GM08714 (cell line): ENCODE data around the gene HSCB.

Experiments
- H3K4me3 ChIP-seq: fragments of 200-500 bp; sonication (Bioruptor generic); 2 replicates; pipeline ENCODE4 v1.5.1; 2014; ENCODE audit warnings: mild to moderate bottlenecking, low read length, inconsistent platforms
- ZNF274 ChIP-seq: IDR thresholded peaks from 2 replicates; pipeline ENCODE4 v1.6.1; 2012; ENCODE audit warnings: mild to moderate bottlenecking, low read depth, low read length

Gene HSCB

DNA sequence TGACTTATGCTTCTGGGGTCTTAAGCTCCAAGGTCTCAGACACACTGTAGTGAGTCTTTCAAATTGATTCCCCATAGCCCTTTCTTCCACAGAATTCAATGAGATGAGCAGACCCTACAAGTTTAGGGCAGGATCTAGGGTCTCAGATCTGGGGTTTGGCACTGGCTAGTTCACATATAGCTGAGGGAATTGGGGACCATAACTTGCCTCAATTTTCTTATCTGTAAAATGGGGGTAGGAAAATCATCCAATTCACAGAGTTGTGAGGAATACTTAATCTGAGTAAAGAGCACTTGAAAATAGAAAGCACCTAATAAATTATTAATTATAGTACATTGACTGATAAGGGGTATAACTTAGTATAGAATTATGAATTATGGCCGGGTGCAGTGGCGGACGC, 24.8 kb downstream of the HSCB start:
- no peak overlapping the region for H3K4me3 ChIP-seq

DNA sequence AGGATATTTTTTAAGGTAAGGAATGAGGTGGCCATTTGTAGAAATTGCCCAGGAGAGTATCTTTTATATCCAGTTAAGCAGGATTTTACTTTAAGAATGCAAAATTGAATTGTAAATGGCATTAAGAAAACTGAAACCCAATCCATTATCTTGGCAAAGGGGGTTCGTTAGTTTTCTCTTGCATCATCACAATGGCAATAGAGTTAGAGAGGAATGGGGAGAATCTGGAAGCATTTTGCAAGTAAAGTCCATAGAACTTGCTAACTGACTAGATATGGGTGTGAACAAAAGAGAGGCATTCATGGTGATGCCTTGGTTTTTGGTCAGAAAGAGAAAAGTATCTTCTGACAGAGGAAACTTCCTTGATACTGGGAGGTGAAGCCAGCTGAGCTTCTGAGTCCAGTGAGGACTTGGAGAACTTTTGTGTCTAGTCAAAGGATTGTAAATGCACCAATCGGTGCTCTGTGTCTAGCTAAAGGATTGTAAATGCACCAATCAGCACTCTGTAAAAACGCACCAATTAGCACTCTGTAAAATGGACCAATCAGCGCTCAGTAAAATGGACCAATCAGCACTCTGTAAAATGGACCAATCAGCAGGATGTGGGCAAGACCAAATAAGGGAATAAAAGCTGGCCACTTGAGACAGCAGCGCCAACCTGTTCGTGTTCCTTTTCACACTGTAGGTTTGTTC, 27.0 kb downstream of the HSCB start:
- no peak for TF ChIP-seq ZNF274
- H3K4me3 ChIP-seq, result no peak overlapping the region

More for the DNA sequence above, 24.8 kb downstream of the HSCB start:
- no peak for TF ChIP-seq ZNF274

DNA sequence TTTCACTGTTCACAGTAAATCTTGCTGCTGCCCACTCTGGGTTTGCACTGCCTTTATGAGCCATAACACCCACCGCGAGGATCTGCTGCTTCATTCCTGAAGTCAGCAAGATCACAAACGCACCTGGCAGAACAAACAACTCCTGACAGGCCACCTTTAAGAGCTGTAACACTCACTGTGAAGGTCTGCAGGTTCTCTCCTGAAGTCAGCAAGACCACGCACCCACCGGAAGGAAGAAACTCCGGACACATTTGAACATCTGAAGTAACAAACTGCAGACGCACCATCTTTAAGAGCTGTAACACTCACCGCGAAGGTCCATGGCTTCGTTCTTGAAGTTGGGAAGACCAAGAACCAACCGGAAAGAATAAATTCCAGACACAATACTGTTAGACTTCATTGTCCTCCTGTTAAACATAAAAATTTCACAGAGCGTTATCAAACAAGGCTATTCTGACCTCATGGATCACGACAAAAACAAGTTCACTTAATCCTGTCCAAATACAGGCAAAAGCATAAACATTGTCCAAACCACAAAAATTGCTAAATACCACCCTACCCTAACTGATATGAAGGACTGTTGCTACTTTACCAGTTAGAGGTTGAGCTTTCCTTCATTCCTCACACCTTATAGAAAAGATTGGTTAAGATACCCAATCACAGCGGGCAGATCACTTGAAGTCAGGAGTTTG, 27.7 kb downstream of the HSCB start:
- no peak for TF ChIP-seq ZNF274
- H3K4me3 ChIP-seq, result no peak overlapping the region

DNA sequence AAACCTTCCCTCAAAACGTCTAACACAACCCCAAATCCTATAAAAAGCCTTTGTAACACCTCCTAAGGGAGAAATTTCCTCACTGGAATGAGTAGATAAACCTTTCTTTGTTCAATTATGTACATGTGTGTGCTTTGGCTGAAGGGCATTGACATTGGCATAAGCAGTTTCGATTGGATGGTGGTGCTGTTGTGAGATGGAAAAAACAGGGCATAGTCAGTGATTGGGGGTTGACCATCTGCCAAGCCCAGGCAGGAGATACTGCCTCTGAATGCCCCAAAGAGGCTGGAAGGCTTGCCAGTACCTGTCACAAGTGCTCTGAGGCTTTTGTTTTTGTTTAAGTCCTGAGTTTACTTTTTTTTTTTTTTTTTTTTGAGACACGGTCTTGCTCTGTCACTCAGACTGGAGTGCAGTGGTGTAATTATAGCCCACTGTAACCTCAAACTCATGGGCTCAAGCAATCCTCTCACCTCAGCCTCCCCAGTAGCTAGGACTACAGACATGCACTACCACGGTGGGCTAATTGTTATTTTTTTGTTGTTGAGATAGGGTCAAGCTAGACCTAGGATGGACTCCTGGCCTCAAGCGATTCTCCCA, 29.5 kb downstream of the HSCB start:
- H3K4me3 ChIP-seq, result no peak overlapping the region
- TF ChIP-seq ZNF274, result no peak

DNA sequence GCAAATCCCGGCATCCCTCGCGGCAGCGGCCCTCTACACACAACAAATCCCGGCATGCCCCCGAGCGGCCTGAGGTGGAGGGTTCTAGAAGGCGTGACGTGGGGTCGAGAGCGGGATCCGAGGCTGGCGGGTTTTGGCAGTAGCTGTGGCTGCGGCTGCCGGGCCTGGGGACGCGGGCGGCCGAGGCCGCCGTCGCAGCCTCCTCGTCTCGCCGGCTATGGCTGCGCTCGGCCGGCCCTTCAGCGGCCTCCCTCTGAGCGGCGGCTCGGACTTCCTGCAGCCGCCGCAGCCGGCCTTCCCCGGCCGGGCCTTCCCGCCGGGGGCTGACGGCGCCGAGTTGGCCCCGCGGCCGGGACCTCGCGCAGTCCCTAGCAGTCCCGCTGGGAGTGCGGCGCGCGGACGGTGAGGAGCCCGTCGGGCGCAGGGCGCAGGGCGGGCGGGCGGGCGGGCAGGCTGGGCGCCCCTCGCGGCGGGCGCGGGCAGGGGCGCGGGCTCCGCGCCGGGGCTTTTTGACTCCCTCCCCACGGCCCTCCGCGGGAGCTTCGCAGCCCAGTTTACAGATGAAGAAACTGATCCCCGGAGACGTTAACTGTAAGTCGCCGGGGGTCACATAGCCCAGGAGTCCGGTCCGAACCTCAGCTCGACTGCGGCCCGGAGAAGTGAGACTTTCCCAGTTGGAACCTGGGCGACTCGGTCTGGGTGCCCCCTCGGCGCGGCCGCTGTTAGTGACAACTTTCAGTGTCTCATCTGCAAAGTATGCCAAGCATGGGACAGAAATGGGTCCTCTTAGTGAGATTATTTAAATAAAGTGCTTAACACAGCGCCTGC, 31.0 kb downstream of the HSCB start, which contains the start of gene CCDC117:
TSS of gene CCDC117 (plus strand) at position 63 of the 828 bp plus-strand sequence. CDS start at position 218, 155 bp downstream.
- no peak for TF ChIP-seq ZNF274
- peak within 1 kb of the TSS; percentile 99 for H3K4me3 ChIP-seq

DNA sequence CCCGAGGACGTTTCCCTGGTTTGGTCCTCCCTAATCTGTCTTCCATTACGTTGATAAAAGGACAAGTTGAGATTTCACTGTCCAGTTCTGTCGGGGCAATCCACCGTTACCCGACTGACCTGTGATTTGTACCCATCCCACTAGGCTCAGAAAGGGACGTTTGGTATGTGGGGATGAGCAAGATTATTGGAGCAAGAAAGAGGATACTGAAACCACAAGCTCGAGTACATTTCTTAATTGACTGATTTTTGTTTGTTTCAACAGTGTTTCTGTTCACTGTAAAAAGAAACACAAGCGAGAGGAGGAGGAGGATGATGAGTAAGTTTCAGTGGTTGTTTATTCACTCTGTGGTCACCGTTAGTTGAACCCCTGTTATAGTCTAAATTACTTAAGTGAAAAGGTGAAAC, 31.6 kb downstream of the HSCB start:
- TF ChIP-seq ZNF274, result no peak
- H3K4me3 ChIP-seq, result peak overlapping the region; percentile 99

DNA sequence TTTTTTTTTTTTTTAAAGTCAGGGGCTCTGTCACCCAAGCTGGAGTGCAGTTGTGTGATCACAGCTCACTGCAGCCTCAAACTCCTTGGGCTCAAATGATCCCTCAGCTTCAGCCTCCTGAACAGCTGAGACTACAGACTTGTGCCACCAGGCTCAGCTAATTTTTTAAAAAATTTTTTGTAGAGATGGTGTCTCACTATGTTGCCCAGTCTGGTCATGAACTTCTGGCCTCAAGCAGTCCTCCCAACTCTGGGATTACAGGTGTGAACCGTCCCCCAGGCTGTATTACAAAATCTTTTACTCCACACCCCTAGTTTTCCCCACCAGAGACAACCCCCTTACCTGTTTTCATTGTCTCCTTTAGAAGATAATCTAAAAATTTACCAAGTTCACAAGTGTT, 32.5 kb downstream of the HSCB start:
- no peak for TF ChIP-seq ZNF274
- H3K4me3 ChIP-seq, result peak overlapping the region; percentile 99; the same call in 1 of the 2 replicates

DNA sequence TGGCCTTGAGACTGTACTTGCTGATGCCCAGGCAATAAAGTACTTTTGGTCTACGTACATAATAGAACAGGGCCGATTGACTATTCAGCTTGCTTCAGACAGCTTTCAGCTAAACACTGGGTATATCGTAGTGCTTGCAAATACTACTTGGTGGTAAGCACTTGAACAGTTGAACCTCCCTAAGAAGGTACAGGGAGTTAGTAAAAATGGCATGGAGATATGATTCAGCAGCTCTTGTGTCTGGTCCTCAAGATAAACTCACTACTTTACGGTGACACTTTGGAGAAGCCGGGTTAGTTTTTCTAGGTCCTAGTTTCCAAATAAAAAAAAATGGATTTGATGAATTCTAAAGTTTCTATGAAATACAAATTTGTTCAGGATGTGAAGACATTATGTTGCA, 38.0 kb downstream of the HSCB start:
- no peak overlapping the region for H3K4me3 ChIP-seq
- TF ChIP-seq ZNF274, result no peak

DNA sequence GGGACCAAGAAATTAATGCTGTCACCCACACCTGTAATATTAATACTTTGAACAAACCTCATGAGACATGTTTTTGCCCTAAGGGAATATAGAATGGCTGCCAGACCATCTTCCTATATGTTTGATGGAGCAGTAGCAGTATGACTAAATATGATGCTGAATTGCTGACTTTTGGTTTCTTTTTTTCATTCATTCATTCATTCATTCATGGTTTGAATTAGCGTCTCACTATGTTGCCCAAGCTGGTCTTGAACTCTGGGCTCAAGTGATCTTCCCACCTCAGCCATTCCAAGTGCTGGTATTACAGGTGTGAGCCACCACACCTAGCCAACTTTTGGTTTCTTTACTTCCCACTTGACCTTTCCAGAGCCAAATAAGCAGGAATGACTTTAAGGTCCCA, 38.5 kb downstream of the HSCB start:
- TF ChIP-seq ZNF274, result no peak
- H3K4me3 ChIP-seq, result no peak overlapping the region

DNA sequence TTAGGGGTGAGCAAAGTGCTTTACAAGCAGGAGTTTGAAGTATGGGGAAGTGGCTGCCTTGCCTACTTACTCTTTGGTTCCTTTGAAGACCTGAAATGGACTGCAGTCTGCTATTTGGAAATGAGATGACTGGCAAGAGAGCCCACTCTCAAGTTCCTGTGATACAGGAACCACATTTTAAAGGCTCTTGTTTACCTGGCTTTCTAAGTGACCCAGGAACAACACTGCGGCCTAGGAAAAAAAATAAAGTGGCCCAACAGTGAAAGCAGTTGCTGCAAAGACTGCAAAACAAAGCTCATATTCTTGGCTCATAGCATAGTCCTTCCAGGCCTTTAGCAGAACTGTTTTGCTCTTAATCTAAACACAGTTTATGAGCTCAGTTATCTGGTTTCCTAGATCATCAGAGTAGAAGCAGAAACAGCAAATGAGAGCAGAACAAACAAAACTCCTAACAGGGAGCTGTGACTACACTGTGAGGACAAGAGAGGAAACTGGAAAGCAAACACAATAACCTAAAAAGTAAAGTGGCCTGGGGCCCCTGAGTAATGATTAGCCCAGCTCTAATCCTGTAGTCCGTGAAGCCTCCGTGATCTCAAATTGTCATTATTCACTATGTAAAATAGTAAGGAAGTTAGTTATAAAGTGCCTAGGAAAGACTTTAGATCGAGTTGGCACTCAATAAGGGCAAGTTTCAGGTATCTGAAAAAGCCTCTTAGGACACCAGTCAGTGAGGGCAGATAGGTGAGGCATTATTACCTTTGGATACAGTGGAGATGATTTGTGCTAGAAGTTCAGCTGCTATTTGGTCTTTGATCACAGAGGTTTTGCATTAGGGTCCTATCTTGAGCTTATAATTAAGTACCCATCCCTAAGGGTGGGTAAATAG, 42.2 kb downstream of the HSCB start:
- TF ChIP-seq ZNF274, result no peak
- no peak overlapping the region for H3K4me3 ChIP-seq

DNA sequence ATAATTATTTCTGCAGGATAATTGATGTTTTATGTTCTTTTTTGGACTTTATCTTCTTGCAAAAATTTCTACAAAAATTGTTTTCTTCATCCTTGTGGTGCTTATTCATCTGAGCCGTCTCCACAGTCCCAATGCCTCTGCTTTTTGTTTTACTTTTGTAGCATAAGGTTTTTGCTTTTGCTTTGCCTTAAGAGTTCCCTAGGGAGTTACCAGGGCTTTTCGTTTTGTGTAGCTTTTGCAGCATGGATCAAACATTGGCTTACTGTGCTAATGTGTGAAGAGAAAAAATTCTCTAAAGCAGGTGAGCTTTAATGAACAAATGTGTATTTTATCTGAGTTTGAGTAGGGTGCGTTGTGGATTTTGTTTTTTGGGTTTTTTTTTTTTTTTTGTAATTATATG, 46.8 kb downstream of the HSCB start:
- no peak for TF ChIP-seq ZNF274
- no peak overlapping the region for H3K4me3 ChIP-seq

DNA sequence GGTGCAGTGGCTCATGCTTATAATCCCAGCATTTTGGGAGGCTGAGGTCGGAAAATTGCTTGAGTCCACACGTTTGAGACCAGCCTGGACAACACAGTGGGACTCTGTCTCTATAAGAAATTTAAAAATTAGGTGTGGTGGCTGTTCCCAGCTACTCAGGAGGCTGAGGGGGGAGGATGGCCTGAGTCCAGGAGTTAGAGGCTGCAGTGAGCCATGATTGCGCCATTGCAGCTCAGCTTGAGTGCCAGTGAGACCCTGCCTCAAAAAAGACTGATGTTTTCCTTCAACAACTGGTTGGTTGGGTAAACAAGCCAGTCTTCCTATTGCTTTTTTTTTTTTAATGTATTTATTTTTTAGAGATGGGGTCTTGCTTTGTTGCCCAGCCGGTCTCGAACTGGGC, 49.3 kb downstream of the HSCB start:
- no peak for TF ChIP-seq ZNF274
- no peak overlapping the region for H3K4me3 ChIP-seq

DNA sequence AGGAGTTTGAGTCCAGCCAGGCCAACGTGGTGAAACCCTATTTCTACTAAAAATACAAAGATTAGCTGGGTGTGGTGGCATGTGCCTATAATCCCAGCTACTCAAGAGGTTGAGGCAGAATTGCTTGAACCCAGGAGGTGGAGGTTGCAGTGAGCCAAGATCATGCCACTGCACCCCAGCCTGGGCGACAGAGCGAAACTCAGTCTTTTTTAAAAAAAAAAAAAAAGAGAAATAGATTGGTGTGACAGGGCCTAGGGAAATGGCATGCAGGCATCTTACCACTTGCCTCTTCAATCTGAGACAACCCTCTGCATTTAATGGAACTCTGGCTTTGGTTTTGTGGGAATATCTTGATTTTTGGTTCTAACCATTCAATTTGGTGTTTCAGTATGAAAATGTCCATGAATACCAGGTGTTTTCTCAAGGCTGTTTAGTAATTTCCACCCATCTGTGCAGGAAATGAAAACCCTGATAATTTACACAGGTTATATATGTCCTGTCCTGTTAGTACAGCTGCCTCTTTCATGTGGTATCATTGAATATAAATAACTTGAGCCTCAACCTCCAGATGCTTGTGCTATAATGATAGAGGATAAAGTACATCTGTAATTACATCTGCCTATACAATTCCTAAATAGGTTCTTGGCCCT, 50.1 kb downstream of the HSCB start:
- no peak overlapping the region; the same call in 1 of the 2 replicates for H3K4me3 ChIP-seq
- no peak for TF ChIP-seq ZNF274
